ENCODE measurements around the gene AKT1S1. TPM values are rescaled to one million over a fixed set of nuclear protein-coding genes. Genes with fewer than 3 reads are reported as not detected.

Gene AKT1S1
- total RNA-seq, 1 donor from 2014 or later, result 3.1 TPM

DNA sequence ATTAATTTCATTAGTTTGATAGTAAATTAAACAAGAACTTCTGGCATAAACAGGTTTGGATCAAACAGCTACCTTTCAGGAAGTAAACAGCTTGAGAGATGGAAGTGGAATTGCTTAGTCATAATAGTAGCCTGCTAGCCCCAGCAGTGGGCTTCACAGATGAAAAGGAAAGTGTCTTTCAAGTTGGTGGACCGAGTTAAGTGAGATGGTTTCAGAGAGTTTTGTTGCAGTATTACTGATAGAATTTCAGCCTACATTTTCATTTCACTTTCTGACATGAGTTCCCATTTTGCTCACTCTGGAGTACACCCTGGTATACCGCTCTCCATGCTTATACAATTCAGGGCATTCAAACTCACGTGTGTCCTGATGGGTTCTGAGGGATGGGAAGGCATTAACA, 28.2 kb downstream of the AKT1S1 start:
- peaks cover 0 to 3% (median 0%) of the 10 kb centered on the region in 3 donors for H3K9me3 ChIP-seq (ENCODE audit: control insufficient read depth in 3 of 3, low read length in 3 of 3)
- H3K4me3 ChIP-seq (ENCODE audit: low read length in 3 of 3), result no peak overlapping the region
- H3K9ac ChIP-seq (ENCODE audit: low read depth in 1 of 3, low read length in 3 of 3), result no peak overlapping the region
- peaks cover 30 to 43% (median 32%) of the 10 kb centered on the region in 3 donors for H3K4me1 ChIP-seq (ENCODE audit: control insufficient read depth in 3 of 3, insufficient read depth in 3 of 3, low read length in 3 of 3)
- no peaks in the 10 kb centered on the region for H3K36me3 ChIP-seq (ENCODE audit: control insufficient read depth in 3 of 3, insufficient read depth in 3 of 3, low read length in 3 of 3)
- H3K27ac ChIP-seq (ENCODE audit: low read depth, low read length), result no peak overlapping the region
- no peaks in the 10 kb centered on the region for H3K27me3 ChIP-seq (ENCODE audit: control insufficient read depth in 3 of 3, insufficient read depth in 3 of 3, low read length in 3 of 3)

DNA sequence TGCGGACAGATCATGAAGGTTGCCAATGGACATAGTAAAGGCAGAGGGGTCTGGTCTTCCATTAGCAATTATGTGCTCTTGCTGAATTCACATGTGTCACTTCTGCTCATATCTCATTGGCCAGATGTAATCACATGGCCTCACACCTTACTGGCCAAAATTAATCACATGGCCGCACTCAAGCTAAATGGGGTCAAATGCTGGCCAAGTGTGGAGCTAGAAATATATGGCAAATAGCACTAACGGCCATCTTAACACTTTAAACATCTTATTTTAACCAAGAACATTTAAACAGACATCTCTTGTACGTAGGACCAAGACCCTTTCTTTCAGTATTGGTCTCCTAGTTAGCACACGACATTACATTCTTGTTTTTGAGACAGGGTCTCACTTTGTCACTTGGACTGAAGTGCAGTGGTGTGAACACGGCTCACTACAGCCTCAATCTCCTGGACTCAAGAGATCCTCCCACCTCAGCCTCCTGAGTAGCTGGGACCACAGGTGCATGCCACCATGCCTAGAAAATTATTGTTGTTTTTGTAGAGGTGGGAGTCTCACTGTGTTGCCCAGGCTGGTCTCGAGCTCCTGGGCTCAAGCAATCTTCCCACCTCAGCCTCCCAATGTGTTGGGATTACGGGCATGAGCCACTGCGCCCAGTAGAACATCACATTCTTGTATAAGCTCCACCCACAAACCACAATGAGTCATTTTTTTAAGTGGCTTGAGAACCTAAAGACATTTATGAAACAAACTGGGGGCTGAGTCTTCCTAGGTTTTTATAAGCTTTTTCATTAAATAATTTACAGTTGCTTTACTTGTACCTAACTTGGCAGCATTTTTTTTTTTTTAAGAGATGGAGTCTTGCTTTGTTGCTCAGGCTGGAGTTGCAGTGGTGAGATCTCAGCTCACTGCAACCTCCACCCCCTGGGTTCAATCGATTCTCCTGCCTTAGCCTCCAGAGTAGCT, 29.1 kb downstream of the AKT1S1 start:
- H3K9ac ChIP-seq (ENCODE audit: low read depth in 1 of 3, low read length in 3 of 3), result no peak overlapping the region
- no peak overlapping the region for H3K27ac ChIP-seq (ENCODE audit: low read depth, low read length)
- peaks cover 0 to 3% (median 0%) of the 10 kb centered on the region in 3 donors for H3K9me3 ChIP-seq (ENCODE audit: control insufficient read depth in 3 of 3, low read length in 3 of 3)
- H3K4me3 ChIP-seq (ENCODE audit: low read length in 3 of 3), result peak overlapping the region in 1 of 3 donors; percentile 6
- H3K4me1 ChIP-seq (ENCODE audit: control insufficient read depth in 3 of 3, insufficient read depth in 3 of 3, low read length in 3 of 3), result peaks cover 25 to 39% (median 31%) of the 10 kb centered on the region in 3 donors
- H3K27me3 ChIP-seq (ENCODE audit: control insufficient read depth in 3 of 3, insufficient read depth in 3 of 3, low read length in 3 of 3), result no peaks in the 10 kb centered on the region
- H3K36me3 ChIP-seq (ENCODE audit: control insufficient read depth in 3 of 3, insufficient read depth in 3 of 3, low read length in 3 of 3), result no peaks in the 10 kb centered on the region

DNA sequence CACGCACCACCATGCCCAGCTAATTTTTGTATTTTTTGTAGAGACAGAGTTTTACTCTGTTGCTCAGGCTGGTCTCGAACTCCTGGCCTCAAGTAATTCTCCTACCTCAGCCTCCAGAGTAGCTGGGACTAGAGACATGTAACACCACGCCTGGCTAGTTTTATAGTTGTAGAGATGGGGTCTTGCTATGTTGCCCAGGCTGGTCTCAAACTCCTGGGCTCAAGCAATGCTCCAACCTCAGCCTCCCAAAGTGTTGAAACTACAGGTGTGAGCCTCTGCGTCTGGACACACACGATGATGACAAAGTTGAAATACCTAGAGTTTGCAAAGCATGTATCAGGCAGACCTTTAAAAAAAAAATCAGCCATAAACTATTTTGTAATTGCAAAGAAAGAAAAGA, 30.7 kb downstream of the AKT1S1 start:
- H3K9me3 ChIP-seq (ENCODE audit: control insufficient read depth in 3 of 3, low read length in 3 of 3), result peaks cover 0 to 3% (median 0%) of the 10 kb centered on the region in 3 donors
- peaks cover 0 to 3% (median 0%) of the 10 kb centered on the region in 3 donors for H3K36me3 ChIP-seq (ENCODE audit: control insufficient read depth in 3 of 3, insufficient read depth in 3 of 3, low read length in 3 of 3)
- H3K27me3 ChIP-seq (ENCODE audit: control insufficient read depth in 3 of 3, insufficient read depth in 3 of 3, low read length in 3 of 3), result no peaks in the 10 kb centered on the region
- H3K4me1 ChIP-seq (ENCODE audit: control insufficient read depth in 3 of 3, insufficient read depth in 3 of 3, low read length in 3 of 3), result peaks cover 16 to 27% (median 19%) of the 10 kb centered on the region in 3 donors
- H3K4me3 ChIP-seq (ENCODE audit: low read length in 3 of 3), result no peak overlapping the region
- H3K9ac ChIP-seq (ENCODE audit: low read depth in 1 of 3, low read length in 3 of 3), result no peak overlapping the region
- H3K27ac ChIP-seq (ENCODE audit: low read depth, low read length), result no peak overlapping the region

DNA sequence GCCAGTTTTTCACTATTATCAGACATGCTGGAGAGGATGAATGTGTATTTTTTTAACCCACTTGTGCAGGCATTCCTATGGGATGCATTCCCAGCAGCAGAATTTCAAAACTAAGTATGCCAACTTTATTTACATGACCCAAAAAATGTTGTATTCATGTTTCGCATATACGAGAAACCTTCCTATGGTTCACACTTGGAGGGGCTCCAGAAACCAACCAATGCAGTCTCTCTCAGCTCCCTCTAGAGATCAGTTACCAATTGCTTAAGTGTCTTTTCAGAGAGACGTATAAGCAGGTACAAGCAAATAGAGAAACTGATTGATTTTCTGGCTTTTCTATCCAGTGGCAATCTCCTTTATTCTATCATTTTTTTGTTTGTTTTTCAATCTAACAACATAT, 31.7 kb downstream of the AKT1S1 start:
- Histone ChIP-seq H3K4me1 (ENCODE audit: control insufficient read depth in 3 of 3, insufficient read depth in 3 of 3, low read length in 3 of 3) (peaks cover 16 to 27% (median 19%) of the 10 kb centered on the region in 3 donors), H3K9me3 (ENCODE audit: control insufficient read depth in 3 of 3, low read length in 3 of 3) (peaks cover 0 to 3% (median 0%) of the 10 kb centered on the region in 3 donors), H3K9ac (ENCODE audit: low read depth in 1 of 3, low read length in 3 of 3) (no peak overlapping the region), H3K4me3 (ENCODE audit: low read length in 3 of 3) (no peak overlapping the region), H3K27ac (ENCODE audit: low read depth, low read length) (no peak overlapping the region), H3K27me3 (ENCODE audit: control insufficient read depth in 3 of 3, insufficient read depth in 3 of 3, low read length in 3 of 3) (no peaks in the 10 kb centered on the region), H3K36me3 (ENCODE audit: control insufficient read depth in 3 of 3, insufficient read depth in 3 of 3, low read length in 3 of 3) (peaks cover 3 to 6% (median 5%) of the 10 kb centered on the region in 3 donors)

DNA sequence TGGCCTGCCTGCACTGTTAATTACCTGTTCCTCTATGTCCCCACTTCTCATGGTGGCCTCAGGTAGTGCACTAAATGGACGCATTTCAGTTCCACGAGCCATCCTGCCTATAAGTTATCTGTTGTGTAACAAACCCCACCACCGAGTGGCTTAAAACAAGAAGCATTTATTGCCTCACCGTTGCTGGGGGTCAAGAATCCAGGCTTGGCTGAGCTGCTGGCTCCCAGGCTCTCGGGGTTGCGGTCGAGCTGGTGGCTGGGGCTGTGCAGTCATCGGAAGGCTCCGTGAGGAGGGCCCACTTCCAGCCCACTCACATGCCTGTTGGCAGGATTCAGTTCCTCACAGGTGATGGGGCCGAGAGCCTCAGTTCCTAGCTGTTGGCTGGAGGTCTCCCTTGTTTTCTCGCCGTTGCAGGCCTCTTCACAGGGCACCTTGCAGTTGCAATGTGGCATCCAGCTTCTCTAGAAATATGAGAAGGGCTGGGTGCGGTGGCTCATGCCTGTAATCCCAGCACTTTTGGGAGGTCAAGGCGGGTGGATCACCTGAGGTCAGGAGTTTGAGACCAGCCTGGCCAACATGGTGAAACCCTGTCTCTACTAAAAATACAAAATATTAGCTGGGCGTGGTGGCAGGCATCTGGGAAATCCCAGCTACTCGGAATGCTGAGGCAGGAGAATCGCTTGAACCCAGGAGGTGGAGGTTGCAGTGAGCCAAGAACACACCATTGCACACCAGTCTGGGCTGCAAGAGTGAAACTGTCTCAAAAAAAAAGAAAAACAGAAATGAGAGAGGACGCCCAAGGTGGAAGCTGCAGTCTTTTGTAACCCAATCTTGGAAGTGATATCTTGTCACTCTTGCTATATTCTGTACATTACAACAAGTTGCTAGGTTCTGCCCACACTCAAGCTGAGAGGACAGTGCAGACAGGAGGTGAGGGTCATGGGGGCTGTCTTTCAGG, 32.7 kb downstream of the AKT1S1 start:
- H3K4me3 ChIP-seq (ENCODE audit: low read length in 3 of 3), result peak overlapping the region; percentile 30 to 64 (median 51)
- peak overlapping the region in 2 of 3 donors; percentile 72 to 74 for H3K9ac ChIP-seq (ENCODE audit: low read depth in 1 of 3, low read length in 3 of 3)
- H3K9me3 ChIP-seq (ENCODE audit: control insufficient read depth in 3 of 3, low read length in 3 of 3), result peaks cover 0 to under 1% (median 0%) of the 10 kb centered on the region in 3 donors
- peaks cover 12 to 18% (median 12%) of the 10 kb centered on the region in 3 donors for H3K4me1 ChIP-seq (ENCODE audit: control insufficient read depth in 3 of 3, insufficient read depth in 3 of 3, low read length in 3 of 3)
- peak overlapping the region; percentile 51 for H3K27ac ChIP-seq (ENCODE audit: low read depth, low read length)
- peaks cover 7 to 11% (median 11%) of the 10 kb centered on the region in 3 donors for H3K36me3 ChIP-seq (ENCODE audit: control insufficient read depth in 3 of 3, insufficient read depth in 3 of 3, low read length in 3 of 3)
- no peaks in the 10 kb centered on the region for H3K27me3 ChIP-seq (ENCODE audit: control insufficient read depth in 3 of 3, insufficient read depth in 3 of 3, low read length in 3 of 3)

DNA sequence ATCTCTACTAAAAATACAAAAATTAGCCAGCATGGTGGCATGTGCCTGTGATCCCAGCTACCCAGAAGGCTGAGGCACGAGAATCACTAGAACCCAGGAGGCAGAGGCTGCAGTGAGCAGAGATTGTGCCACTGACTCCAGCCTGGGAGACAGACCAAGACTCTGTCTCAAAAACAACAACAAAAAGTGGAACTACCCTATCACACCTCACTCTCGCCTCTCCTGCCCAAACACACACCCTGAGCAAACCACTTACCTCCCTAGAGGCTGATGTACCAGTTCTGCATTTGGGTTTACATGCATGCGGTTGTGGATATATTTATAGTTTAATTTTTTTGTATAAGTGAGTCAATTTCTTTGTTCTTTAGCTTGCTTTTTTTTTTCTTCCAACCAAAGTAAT, 33.9 kb downstream of the AKT1S1 start:
- Histone ChIP-seq H3K4me3 (ENCODE audit: low read length in 3 of 3) (peak overlapping the region in 1 of 3 donors; percentile 45), H3K36me3 (ENCODE audit: control insufficient read depth in 3 of 3, insufficient read depth in 3 of 3, low read length in 3 of 3) (peaks cover 15 to 21% (median 17%) of the 10 kb centered on the region in 3 donors), H3K27me3 (ENCODE audit: control insufficient read depth in 3 of 3, insufficient read depth in 3 of 3, low read length in 3 of 3) (no peaks in the 10 kb centered on the region), H3K9me3 (ENCODE audit: control insufficient read depth in 3 of 3, low read length in 3 of 3) (no peaks in the 10 kb centered on the region), H3K9ac (ENCODE audit: low read depth in 1 of 3, low read length in 3 of 3) (peak overlapping the region in 1 of 3 donors; percentile 25), H3K27ac (ENCODE audit: low read depth, low read length) (no peak overlapping the region), H3K4me1 (ENCODE audit: control insufficient read depth in 3 of 3, insufficient read depth in 3 of 3, low read length in 3 of 3) (peaks cover 12 to 15% (median 14%) of the 10 kb centered on the region in 3 donors)

DNA sequence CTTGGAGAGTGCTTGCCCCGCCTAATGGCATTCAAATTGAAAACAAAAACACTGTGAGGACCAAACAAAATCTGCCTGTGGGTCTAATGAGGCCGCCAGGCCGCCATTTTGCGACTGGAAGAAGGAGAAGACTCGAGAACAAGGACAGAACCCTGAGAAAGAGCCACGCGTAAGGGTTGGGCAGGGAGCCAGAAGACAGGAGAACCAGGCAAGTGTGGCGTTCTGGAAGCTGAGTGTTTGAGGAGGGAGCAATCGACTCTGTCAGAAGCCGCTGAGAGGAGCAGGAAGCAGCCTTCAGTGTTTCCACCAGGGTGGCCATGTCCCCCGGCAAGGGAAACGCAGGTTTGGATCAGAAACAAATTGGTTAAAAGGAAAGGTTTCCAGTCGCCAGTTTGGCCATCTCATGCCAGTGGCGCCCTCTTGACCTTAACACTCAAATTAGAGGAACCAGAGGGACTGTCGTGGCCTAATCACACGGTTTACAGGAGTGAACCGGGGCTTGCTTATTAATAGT, 36.4 kb downstream of the AKT1S1 start:
- Histone ChIP-seq H3K9ac (ENCODE audit: low read depth in 1 of 3, low read length in 3 of 3) (no peak overlapping the region), H3K36me3 (ENCODE audit: control insufficient read depth in 3 of 3, insufficient read depth in 3 of 3, low read length in 3 of 3) (peaks cover 30 to 36% (median 35%) of the 10 kb centered on the region in 3 donors), H3K27ac (ENCODE audit: low read depth, low read length) (peak overlapping the region; percentile 10)

DNA sequence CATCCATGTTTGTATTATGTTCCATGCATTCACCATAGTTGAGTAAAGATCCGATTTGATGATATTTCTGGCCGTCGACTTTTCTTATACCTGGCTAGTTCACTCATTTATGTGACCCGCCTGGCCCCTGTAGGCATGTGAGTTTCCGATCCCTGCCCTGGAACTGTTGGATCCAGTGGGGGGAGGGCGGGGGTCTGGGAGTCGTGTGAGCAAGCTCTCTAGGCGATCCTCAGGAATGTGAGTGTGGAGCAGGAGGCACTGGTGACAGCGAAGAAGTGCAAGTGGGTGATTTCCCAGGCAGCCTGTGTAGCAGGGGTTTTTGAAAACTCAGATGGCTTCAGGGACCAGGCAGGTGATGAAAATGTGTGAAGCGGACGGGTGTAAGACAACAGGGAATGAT, 36.8 kb downstream of the AKT1S1 start:
- Histone ChIP-seq H3K9me3 (ENCODE audit: control insufficient read depth in 3 of 3, low read length in 3 of 3) (no peaks in the 10 kb centered on the region), H3K27ac (ENCODE audit: low read depth, low read length) (peak overlapping the region; percentile 10), H3K4me3 (ENCODE audit: low read length in 3 of 3) (no peak overlapping the region), H3K27me3 (ENCODE audit: control insufficient read depth in 3 of 3, insufficient read depth in 3 of 3, low read length in 3 of 3) (no peaks in the 10 kb centered on the region), H3K9ac (ENCODE audit: low read depth in 1 of 3, low read length in 3 of 3) (no peak overlapping the region), H3K36me3 (ENCODE audit: control insufficient read depth in 3 of 3, insufficient read depth in 3 of 3, low read length in 3 of 3) (peaks cover 33 to 38% (median 35%) of the 10 kb centered on the region in 3 donors), H3K4me1 (ENCODE audit: control insufficient read depth in 3 of 3, insufficient read depth in 3 of 3, low read length in 3 of 3) (peaks cover 12 to 18% (median 14%) of the 10 kb centered on the region in 3 donors)

More for the DNA sequence above, 36.4 kb downstream of the AKT1S1 start:
- Histone ChIP-seq H3K4me3 (ENCODE audit: low read length in 3 of 3) (no peak overlapping the region), H3K9me3 (ENCODE audit: control insufficient read depth in 3 of 3, low read length in 3 of 3) (no peaks in the 10 kb centered on the region), H3K27me3 (ENCODE audit: control insufficient read depth in 3 of 3, insufficient read depth in 3 of 3, low read length in 3 of 3) (no peaks in the 10 kb centered on the region), H3K4me1 (ENCODE audit: control insufficient read depth in 3 of 3, insufficient read depth in 3 of 3, low read length in 3 of 3) (peaks cover 12 to 17% (median 14%) of the 10 kb centered on the region in 3 donors)

DNA sequence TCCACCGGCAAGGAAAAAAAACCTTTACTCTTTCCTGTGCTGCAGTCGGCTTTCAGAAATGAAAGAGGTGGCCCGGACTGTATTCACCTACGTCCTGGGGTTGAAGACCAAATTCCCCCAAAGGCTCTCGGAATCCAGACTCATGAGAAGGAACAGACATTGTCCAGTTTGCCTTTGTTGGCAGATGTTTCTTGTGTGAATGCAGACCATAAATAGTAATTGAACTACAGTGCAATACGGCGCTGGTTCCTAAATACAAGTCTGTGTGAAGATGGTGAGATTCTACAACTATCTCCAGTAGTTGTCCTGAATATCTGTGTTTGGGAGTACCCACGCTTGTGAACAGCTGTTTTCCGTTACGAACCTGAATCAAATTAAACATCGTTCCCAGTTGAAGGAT, 37.4 kb downstream of the AKT1S1 start:
- H3K9ac ChIP-seq (ENCODE audit: low read depth in 1 of 3, low read length in 3 of 3), result no peak overlapping the region
- H3K4me1 ChIP-seq (ENCODE audit: control insufficient read depth in 3 of 3, insufficient read depth in 3 of 3, low read length in 3 of 3), result peaks cover 9 to 22% (median 17%) of the 10 kb centered on the region in 3 donors
- no peaks in the 10 kb centered on the region for H3K9me3 ChIP-seq (ENCODE audit: control insufficient read depth in 3 of 3, low read length in 3 of 3)
- peaks cover 37 to 41% (median 39%) of the 10 kb centered on the region in 3 donors for H3K36me3 ChIP-seq (ENCODE audit: control insufficient read depth in 3 of 3, insufficient read depth in 3 of 3, low read length in 3 of 3)
- H3K4me3 ChIP-seq (ENCODE audit: low read length in 3 of 3), result no peak overlapping the region
- no peak overlapping the region for H3K27ac ChIP-seq (ENCODE audit: low read depth, low read length)
- no peaks in the 10 kb centered on the region for H3K27me3 ChIP-seq (ENCODE audit: control insufficient read depth in 3 of 3, insufficient read depth in 3 of 3, low read length in 3 of 3)

All from skeletal muscle tissue (tissue), 4 donors.